Bone marrow (tissue), 2 donors: ENCODE measurements around the gene ZNF211.

ENCODE experiments used
- DNase-seq, 2 donors: peaks; one replicate each; lab custom pipeline; 2025; lab: John Stamatoyannopoulos, UW

Gene ZNF211

GRCh38 chr19:57632987-57633831 is at the start of gene ZNF211:
ZNF211 (plus strand) TSS chr19:57633168; CDS start chr19:57633347, 179 bp downstream.
- peak; percentile 73 to 89 for DNase-seq

GRCh38 chr19:57583521-57584416 is 49.2 kb upstream of the ZNF211 start, which contains the start of gene ZIK1:
ZIK1 (plus strand) TSS chr19:57584145; CDS start chr19:57584357, 212 bp downstream.
- DNase-seq = peak; percentile 47 to 89

GRCh38 chr19:57587529-57587928 is 45.4 kb upstream of the ZNF211 start:
- DNase-seq = no peak

- DNase-seq = no peak
Observed at GRCh38 chr19:57599377-57599760, 33.6 kb upstream of the ZNF211 start.

DNA sequence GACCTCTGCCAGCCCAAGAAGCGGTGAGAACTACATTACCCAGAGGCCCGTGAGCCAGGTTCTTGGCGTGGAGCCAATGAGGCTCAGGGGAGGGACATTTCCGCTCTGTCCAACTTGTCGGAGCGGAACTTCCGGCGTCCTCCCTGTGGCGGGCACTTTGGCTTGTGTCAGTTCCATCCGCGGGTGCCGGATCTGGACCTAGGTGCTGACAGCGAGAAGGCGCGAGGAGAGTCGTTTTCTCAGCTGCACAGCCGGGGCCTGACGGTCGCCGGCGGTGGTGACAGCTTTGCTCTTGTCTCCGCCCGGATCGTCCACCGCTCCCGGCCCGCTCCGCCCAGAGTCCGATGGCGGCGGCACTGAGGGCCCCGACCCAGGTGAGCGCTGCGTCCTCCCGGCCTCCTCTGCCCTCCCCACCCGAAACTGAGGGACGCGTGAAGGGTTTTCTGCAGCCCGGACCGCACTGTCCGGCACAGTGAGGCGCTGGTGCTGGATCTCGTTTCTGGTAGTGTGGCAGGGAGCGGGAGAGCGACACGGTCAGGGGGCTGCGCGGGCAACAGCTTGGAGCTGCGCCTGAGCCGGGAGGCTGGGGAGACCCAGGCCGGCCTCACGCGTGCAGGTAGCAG is 33.1 kb upstream of the ZNF211 start, which contains the start of gene ZNF530:
Gene ZNF530 (plus strand): TSS at position 125 of the 623 bp plus-strand sequence. CDS start 4,461 bp downstream, outside the sequence.
- DNase-seq = peak; percentile 67 to 78

- DNase-seq = no peak
Observed at GRCh38 chr19:57606931-57607330, 26.0 kb upstream of the ZNF211 start.

DNA sequence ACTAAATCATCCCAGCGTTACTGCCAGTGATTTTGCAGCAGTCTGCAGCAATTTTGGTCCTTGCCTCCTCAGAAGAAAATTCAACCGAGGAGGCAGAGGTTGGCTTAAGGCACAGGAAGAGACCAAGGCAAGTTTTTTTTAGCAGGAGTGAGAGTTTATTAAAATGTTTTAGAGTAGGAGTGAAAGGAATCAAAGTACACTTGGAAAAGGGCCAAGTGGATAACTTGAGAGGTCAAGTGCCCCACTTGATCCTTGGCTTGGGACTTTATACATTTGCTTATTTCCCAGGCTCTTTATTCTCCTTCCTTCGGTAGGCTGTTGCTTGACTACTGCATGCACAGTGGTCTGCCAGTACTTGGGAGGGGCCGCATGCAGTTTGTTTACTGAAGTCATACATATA is 21.9 kb upstream of the ZNF211 start:
- no peak for DNase-seq

DNA sequence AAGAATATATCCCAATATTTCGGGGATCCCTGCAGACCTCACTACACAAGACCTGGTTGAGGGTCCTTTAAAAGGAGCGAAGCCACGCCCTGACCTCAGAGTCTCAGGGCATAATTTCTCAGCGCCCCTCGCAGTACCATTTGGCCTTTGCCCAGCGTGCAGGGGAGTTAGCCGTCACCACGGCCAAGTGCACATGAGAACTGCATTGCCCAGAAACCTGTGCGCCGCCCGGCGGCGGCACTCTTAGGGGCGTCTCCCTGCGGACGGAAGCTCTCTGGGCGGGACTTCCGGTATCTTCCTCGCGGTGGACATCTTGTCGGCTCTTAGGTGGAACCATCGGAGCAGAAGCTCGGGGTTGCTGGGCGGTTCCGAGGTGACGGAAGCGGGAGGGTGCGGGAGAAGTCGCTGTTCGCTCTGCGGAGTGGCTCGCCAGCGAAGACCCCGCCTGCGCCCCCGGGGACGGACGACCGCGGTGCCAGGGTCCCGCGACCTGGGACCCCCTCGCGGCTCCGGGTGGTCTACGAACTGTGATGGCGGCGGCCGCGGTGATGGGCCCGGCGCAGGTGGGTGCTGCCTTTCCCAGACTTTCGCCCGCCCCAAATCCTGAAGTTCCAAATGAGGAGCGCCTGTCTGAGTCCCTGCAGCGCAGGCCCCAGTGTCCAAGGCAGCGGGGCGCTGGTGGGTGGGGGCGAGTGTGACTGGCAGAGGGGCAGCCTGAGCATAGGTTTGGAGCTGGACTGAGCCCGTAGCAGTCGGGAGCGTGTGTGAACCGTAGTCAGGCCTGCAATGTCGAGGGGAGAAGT is 18.8 kb upstream of the ZNF211 start, which contains the start of gene ZNF134:
Gene ZNF134 (plus strand): TSS at position 302 of the 803 bp plus-strand sequence. CDS start 5,227 bp downstream, outside the sequence.
- DNase-seq = peak; percentile 64 to 88

DNA sequence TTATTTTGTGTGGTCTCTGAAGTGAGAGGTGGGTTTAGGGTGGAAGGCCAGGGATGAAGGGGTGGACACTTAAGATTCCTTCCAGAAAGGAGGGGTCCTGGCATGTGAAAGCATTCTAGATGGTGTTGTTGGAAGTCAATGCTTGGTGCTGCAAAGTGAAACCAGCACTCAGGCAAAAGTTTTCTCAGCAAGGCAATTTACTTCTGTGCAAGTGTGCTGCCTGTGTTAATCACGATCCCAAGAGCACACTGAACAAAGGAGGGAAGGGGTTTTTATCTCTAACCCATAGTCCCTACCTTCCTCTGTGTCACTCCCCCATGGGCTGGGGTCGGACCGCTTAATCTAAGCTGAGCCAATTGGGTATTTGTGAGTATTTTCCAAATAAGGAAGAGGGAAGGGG is 17.6 kb upstream of the ZNF211 start:
- no peak for DNase-seq

DNA sequence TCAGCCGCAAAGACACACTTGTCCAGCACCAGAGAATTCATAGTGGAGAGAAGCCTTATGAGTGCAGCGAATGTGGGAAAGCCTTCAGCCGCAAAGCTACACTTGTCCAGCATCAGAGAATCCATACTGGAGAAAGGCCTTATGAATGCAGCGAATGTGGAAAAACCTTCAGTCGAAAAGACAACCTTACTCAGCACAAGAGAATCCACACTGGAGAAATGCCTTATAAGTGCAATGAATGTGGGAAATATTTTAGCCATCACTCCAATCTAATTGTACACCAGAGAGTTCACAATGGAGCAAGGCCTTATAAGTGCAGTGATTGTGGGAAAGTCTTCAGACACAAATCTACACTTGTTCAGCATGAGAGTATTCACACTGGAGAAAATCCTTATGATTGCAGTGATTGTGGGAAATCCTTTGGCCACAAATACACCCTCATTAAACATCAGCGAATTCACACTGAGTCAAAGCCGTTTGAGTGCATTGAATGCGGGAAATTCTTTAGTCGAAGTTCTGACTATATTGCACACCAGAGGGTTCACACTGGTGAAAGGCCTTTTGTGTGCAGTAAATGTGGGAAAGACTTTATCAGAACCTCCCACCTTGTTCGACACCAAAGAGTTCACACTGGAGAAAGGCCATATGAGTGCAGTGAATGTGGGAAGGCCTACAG is 12.2 kb upstream of the ZNF211 start:
- DNase-seq = no peak

DNA sequence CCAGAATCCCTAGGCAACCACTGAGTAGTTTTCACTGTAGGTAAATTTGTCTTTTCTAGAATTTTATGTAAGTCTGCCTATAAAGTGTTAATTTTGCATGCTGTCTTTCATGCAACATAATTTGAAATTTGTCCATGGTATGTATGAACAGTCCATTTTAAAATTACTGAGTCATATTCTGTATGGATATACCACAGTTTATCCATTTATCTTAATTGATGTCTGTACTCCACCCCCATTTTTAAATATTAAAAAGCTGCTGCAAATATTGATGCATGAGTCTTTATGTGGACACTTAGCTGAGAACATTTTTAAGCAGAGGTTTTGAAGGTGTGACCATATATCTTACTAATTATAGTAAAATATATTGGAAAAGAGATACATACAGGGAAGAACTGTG is 9.9 kb upstream of the ZNF211 start:
- no peak for DNase-seq

- DNase-seq = no peak
Observed at GRCh38 chr19:57633832-57634131, 814 bp downstream of the ZNF211 start.

DNA sequence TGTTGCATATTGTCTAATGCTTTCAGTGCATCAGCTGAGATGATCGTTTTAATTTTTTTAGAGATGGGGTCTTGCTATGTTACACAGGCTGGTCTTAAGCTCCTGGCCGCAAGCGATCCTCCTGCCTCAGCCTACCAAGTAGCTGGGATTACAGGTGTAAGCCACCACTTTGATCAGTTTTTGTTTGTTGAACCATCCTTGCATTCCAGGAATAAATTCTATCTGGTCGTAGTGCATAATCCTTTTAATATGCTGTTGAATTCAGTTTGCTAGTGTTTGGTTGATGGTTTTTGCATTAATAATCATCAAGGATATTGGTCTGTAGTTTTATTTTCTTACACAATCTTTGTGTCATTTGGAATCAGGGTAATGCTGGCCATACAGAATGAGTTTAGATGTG is 4.4 kb downstream of the ZNF211 start:
- DNase-seq = no peak

DNA sequence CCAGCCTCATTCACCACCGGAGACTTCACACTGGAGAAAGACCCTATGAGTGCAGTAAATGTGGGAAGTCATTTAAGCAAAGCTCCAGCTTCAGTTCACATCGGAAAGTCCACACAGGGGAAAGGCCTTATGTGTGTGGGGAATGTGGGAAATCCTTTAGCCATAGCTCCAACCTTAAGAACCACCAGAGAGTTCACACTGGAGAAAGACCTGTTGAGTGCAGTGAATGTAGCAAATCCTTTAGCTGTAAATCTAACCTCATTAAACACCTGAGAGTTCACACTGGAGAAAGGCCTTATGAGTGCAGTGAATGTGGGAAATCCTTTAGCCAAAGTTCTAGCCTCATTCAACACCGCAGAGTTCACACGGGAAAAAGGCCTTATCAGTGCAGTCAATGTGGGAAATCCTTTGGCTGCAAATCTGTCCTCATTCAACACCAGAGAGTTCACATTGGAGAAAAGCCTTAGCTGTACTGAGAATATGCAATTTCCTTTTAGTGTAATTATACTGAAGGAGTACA is 8.8 kb downstream of the ZNF211 start:
- DNase-seq = no peak

DNA sequence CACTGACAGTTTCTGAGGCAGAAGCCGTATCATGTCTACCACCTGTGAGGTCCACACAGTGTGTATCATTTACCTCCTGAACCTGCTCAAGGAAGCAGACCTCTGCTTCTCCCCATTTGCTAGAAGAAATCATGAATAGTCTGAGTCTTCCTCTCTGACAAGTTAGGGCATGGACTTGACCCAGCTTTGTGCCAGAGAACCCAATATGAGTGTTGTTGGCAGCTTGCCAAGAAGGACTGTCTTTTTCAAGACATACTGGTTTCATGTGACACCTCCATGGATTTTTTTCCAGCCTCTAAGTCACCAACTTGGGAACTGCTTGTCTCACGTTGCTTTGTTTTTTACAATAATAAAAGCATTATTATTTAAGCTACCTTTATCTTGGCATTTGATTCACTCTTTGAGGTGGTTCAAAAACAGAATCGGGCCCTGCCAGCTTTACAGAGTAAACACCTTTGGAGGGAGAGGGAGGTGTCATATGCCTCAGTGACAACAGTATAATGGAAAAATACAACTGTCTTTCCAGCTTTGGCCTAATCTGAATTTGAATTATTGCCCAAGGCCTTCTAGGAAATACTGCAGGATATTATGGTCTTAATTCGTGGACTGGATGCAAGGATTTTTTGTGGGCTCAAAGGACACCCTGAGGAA is 9.6 kb downstream of the ZNF211 start:
- DNase-seq = no peak

DNA sequence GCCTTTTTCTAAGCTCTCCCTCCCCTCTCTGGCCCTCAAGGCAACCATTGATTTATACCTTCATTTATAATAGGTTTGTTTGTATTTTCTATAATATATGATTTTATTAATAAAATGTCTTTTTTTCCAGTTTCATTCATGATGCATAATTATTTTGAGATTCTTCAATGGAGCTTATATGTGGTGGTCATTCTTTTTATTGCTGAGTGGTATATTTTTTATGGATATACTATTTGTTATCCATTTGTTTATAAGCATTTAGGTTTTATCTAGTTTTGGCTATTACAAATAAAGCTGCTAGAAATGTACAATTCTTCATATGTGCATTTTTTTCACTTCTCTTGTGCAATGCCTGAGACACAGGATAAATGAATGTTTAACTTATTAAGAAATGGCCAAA is 10.8 kb downstream of the ZNF211 start:
- no peak for DNase-seq

- no peak for DNase-seq
Observed at GRCh38 chr19:57648331-57649003, 15.5 kb downstream of the ZNF211 start.

- no peak for DNase-seq
Observed at GRCh38 chr19:57651654-57651996, 18.7 kb downstream of the ZNF211 start.

- DNase-seq = no peak
Observed at GRCh38 chr19:57653689-57654088, 20.7 kb downstream of the ZNF211 start.

DNA sequence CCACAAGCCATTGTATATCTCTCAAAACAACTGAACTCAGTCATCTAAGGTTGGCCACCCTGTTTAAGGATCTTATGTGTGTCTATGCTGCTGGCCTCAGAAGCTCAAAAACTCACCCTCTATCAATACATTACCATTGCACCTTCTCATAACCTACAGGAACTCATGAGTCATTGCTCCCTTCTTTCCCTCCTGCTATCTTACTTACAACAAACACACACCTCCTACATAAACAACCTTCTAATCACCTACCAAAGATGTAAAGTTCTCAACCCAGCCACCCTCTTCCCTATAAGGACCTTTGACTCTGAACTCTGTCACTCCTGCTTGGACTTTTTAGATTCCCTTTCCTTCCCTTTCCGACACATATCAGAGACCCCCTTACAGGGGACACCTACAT is 22.5 kb downstream of the ZNF211 start:
- DNase-seq = no peak
